H9 (cell line): ENCODE data around the gene GABRB2. TPM values are rescaled to one million over a fixed set of nuclear protein-coding genes. Genes with fewer than 3 reads are reported as not detected.

Experiments used
- DNase-seq: peaks from one replicate; pipeline ENCODE4 v3.0.0-alpha.2; 2017
- H2AFZ ChIP-seq: one replicate; pipeline ENCODE4 v1.6.1; 2013; ENCODE audit warnings: mild to moderate bottlenecking, low read length, control low read depth, moderate library complexity
- H2AK5ac ChIP-seq: 2 replicates; pipeline ENCODE4 v1.6.1; 2013; ENCODE audit warnings: low read length, control low read depth, mixed read lengths; ENCODE audit not compliant: insufficient read length
- H2BK120ac ChIP-seq: one replicate; pipeline ENCODE4 v1.6.1; 2013; ENCODE audit warnings: low read depth, mild to moderate bottlenecking, low read length, control low read depth, inconsistent platforms; ENCODE audit not compliant: poor library complexity, severe bottlenecking
- H2BK12ac ChIP-seq: 2 replicates; pipeline ENCODE4 v1.6.1; 2013; ENCODE audit warnings: low read length, control low read depth, mixed read lengths, low read depth; ENCODE audit not compliant: insufficient read length
- H2BK15ac ChIP-seq: 2 replicates; pipeline ENCODE4 v1.6.1; 2013; ENCODE audit warnings: low read depth, low read length, control low read depth
- H2BK20ac ChIP-seq: one replicate; pipeline ENCODE4 v1.6.1; 2013; ENCODE audit warnings: low read depth, mild to moderate bottlenecking, low read length, control low read depth, inconsistent platforms; ENCODE audit not compliant: poor library complexity, severe bottlenecking
- H2BK5ac ChIP-seq: 2 replicates; pipeline ENCODE4 v1.6.1; 2013; ENCODE audit warnings: low read length, control low read depth, mixed read lengths; ENCODE audit not compliant: insufficient read length
- H3K14ac ChIP-seq: 2 replicates; pipeline ENCODE4 v1.6.1; 2013; ENCODE audit warnings: low read length, control low read depth; ENCODE audit not compliant: insufficient read depth
- H3K18ac ChIP-seq: 2 replicates; pipeline ENCODE4 v1.6.1; 2013; ENCODE audit warnings: low read depth, mild to moderate bottlenecking, mixed read lengths, low read length, control low read depth; ENCODE audit not compliant: insufficient read length
- H3K23ac ChIP-seq: 2 replicates; pipeline ENCODE4 v1.6.1; 2013; ENCODE audit warnings: low read length, control low read depth, mixed read lengths, low read depth; ENCODE audit not compliant: insufficient read length
- H3K23me2 ChIP-seq: 2 replicates; pipeline ENCODE4 v1.6.1; 2013; ENCODE audit warnings: low read depth, mild to moderate bottlenecking, mixed read lengths, low read length, control low read depth; ENCODE audit not compliant: insufficient read length, poor library complexity, severe bottlenecking
- H3K27ac ChIP-seq: 2 replicates; pipeline ENCODE4 v1.5.1; 2013; ENCODE audit warnings: low read length, control low read depth, mixed read lengths, low read depth; ENCODE audit not compliant: insufficient read length
- H3K27me3 ChIP-seq: 2 replicates; pipeline ENCODE4 v1.6.1; 2013; ENCODE audit warnings: low read length, control low read depth, inconsistent platforms; ENCODE audit not compliant: insufficient read depth
- H3K4ac ChIP-seq: 2 replicates; pipeline ENCODE4 v1.6.1; 2013; ENCODE audit warnings: low read depth, mild to moderate bottlenecking, control low read depth, inconsistent platforms, low read length, moderate library complexity
- H3K4me1 ChIP-seq: 2 replicates; pipeline ENCODE4 v1.6.1; 2013; ENCODE audit warnings: low read length, control low read depth, inconsistent platforms; ENCODE audit not compliant: insufficient read depth
- H3K4me2 ChIP-seq: 2 replicates; pipeline ENCODE4 v1.6.1; 2013; ENCODE audit warnings: low read length, control low read depth, mixed read lengths; ENCODE audit not compliant: insufficient read length, insufficient read depth
- H3K56ac ChIP-seq: 2 replicates; pipeline ENCODE4 v1.6.1; 2013; ENCODE audit warnings: low read depth, mild to moderate bottlenecking, mixed read lengths, low read length, control low read depth; ENCODE audit not compliant: insufficient read length
- H3K79me1 ChIP-seq: 2 replicates; pipeline ENCODE4 v1.6.1; 2013; ENCODE audit warnings: low read depth, mild to moderate bottlenecking, moderate library complexity, low read length, control low read depth, inconsistent platforms; ENCODE audit not compliant: insufficient read depth, poor library complexity, severe bottlenecking
- H3K79me2 ChIP-seq: 2 replicates; pipeline ENCODE4 v1.6.1; 2013; ENCODE audit warnings: low read length, control low read depth, inconsistent platforms; ENCODE audit not compliant: insufficient read depth
- H3K9ac ChIP-seq: 2 replicates; pipeline ENCODE4 v1.6.1; 2013; ENCODE audit warnings: low read length, control low read depth, mixed read lengths; ENCODE audit not compliant: insufficient read length; ENCODE audit errors: extremely low read depth
- H3K9me3 ChIP-seq: one replicate; pipeline ENCODE4 v1.6.1; 2013; ENCODE audit warnings: low read depth, low read length, inconsistent platforms; ENCODE audit not compliant: control insufficient read depth
- H3T11ph ChIP-seq: one replicate; pipeline ENCODE4 v1.6.1; 2013; ENCODE audit warnings: mild to moderate bottlenecking, low read length, control low read depth, inconsistent platforms
- H4K20me1 ChIP-seq: one replicate; pipeline ENCODE4 v1.6.1; 2013; ENCODE audit not compliant: control insufficient read depth, insufficient read length, insufficient read depth
- H4K5ac ChIP-seq: 2 replicates; pipeline ENCODE4 v1.6.1; 2013; ENCODE audit warnings: low read depth, mild to moderate bottlenecking, mixed read lengths, low read length, control low read depth; ENCODE audit not compliant: insufficient read length
- H4K8ac ChIP-seq: replicated peaks from 2 replicates; pipeline ENCODE4 v1.6.1; 2013; ENCODE audit warnings: low read length, control low read depth, mixed read lengths, low read depth; ENCODE audit not compliant: insufficient read length
- H4K91ac ChIP-seq: 2 replicates; pipeline ENCODE4 v1.6.1; 2013; ENCODE audit warnings: low read depth, mild to moderate bottlenecking, moderate library complexity, mixed read lengths, low read length, control low read depth; ENCODE audit not compliant: insufficient read length
- H3K27ac Mint-ChIP-seq, 3 experiments: 2 replicates in 2 of 3; 3 replicates in 1 of 3; pipeline ENCODE4 v1.8.0; 2020 to 2021; ENCODE audit warnings: mixed read lengths in 3 of 3, mild to moderate bottlenecking in 1 of 3, moderate library complexity in 1 of 3
- H3K27me3 Mint-ChIP-seq: 2 replicates; pipeline ENCODE4 v1.8.0; 2021; ENCODE audit warnings: low read depth, mild to moderate bottlenecking, moderate library complexity, mixed read lengths
- H3K36me3 Mint-ChIP-seq, 3 experiments: 2 replicates in 2 of 3; 3 replicates in 1 of 3; pipeline ENCODE4 v1.8.0; 2020 to 2021; ENCODE audit warnings: low read depth in 3 of 3, mixed read lengths in 3 of 3; ENCODE audit not compliant: insufficient read depth in 1 of 3
- H3K4me1 Mint-ChIP-seq, 2 experiments: 2 replicates each; pipeline ENCODE4 v1.8.0; 2020; ENCODE audit warnings: mixed read lengths in 2 of 2
- H3K4me3 Mint-ChIP-seq, 2 experiments: 2 replicates in 1 of 2; 3 replicates in 1 of 2; pipeline ENCODE4 v1.8.0; 2020 to 2021; ENCODE audit warnings: mild to moderate bottlenecking in 2 of 2, mixed read lengths in 2 of 2, moderate library complexity in 1 of 2
- H3K9me3 Mint-ChIP-seq, 2 experiments: 2 replicates in 1 of 2; 3 replicates in 1 of 2; pipeline ENCODE4 v1.8.0; 2020; ENCODE audit warnings: mild to moderate bottlenecking in 2 of 2, mixed read lengths in 2 of 2, moderate library complexity in 1 of 2
- total RNA-seq: library from RNA; stranded (reverse); gene quantifications from 2 replicates; pipeline ENCODE4 v1.2.1, GENCODE V29; 2021
- TF ChIP-seq, protein P1 (sequence below): fragments of 200-600 bp; sonication (generic); conservative IDR thresholded peaks from 3 replicates; pipeline ENCODE4 v1.8.0; 2021; ENCODE audit warnings: antibody characterized with exemption, mild to moderate bottlenecking

Gene GABRB2
- total RNA-seq, 1 experiment from 2014 or later, result 0.20 TPM

DNA sequence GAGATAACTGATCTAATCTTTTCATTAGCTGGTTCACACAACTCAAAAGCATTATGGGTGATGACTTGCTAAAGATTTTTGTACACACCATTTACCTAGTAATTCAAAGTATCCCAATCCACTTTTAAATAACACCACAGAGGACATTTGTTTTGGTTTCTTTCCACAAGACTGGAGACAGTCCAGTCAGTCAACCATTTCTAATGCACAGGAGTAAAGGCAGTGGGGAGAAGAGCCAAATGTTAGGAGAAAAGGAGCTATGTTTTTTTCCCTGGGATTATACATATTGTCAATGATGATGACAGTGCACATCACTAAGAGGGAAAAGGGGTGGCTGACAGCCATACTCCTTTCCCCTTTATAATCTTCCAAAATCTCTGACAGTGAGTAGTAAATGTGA is 240.9 kb downstream of the GABRB2 start:
- no peak overlapping the region for H2BK5ac ChIP-seq
- H3K4ac ChIP-seq, result no peak overlapping the region
- Mint-ChIP-seq H3K27me3 (no peaks in the 10 kb centered on the region), H3K4me3 (no peak overlapping the region), H3K4me1 (no peaks in the 10 kb centered on the region), H3K27ac (no peak overlapping the region), H3K9me3 (peaks cover 2 to 5% of the 10 kb centered on the region in 2 experiments; a peak in 3 of 5 replicates), H3K36me3 (no peaks in the 10 kb centered on the region)
- no peak overlapping the region for H2BK15ac ChIP-seq
- H3K27me3 ChIP-seq, result no peaks in the 10 kb centered on the region
- no peak overlapping the region for H3K18ac ChIP-seq
- no peak overlapping the region for H2BK12ac ChIP-seq
- H3K4me2 ChIP-seq, result no peak overlapping the region
- H4K5ac ChIP-seq, result no peak overlapping the region
- DNase-seq, result no peak
- H4K91ac ChIP-seq, result no peak overlapping the region
- no peak overlapping the region for H3K23ac ChIP-seq
- no peaks in the 10 kb centered on the region for H3K79me2 ChIP-seq
- H3K14ac ChIP-seq, result no peak overlapping the region
- no peak overlapping the region for H2BK20ac ChIP-seq
- H3K56ac ChIP-seq, result no peak overlapping the region
- H3K4me1 ChIP-seq, result no peaks in the 10 kb centered on the region
- no peaks in the 10 kb centered on the region for H4K20me1 ChIP-seq
- H2AFZ ChIP-seq, result no peak overlapping the region
- no peaks in the 10 kb centered on the region for H3K9me3 ChIP-seq
- no peak overlapping the region for H3T11ph ChIP-seq
- no peak overlapping the region for H3K9ac ChIP-seq
- no peaks in the 10 kb centered on the region for H3K79me1 ChIP-seq
- H3K27ac ChIP-seq, result no peak overlapping the region
- TF ChIP-seq, protein P1, sequence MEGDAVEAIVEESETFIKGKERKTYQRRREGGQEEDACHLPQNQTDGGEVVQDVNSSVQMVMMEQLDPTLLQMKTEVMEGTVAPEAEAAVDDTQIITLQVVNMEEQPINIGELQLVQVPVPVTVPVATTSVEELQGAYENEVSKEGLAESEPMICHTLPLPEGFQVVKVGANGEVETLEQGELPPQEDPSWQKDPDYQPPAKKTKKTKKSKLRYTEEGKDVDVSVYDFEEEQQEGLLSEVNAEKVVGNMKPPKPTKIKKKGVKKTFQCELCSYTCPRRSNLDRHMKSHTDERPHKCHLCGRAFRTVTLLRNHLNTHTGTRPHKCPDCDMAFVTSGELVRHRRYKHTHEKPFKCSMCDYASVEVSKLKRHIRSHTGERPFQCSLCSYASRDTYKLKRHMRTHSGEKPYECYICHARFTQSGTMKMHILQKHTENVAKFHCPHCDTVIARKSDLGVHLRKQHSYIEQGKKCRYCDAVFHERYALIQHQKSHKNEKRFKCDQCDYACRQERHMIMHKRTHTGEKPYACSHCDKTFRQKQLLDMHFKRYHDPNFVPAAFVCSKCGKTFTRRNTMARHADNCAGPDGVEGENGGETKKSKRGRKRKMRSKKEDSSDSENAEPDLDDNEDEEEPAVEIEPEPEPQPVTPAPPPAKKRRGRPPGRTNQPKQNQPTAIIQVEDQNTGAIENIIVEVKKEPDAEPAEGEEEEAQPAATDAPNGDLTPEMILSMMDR, result no peak
- H2AK5ac ChIP-seq, result no peak overlapping the region
- H3K23me2 ChIP-seq, result no peaks in the 10 kb centered on the region
- no peak overlapping the region for H2BK120ac ChIP-seq
- no peak overlapping the region for H4K8ac ChIP-seq
